Karpas-422 (cell line): ENCODE measurements around the gene SORCS2. TPM values are rescaled to one million over a fixed set of nuclear protein-coding genes. Genes with fewer than 3 reads are reported as not detected.

Experiments
- DNase-seq: peaks from one replicate; pipeline ENCODE4 v3.0.0-alpha.2; 2015
- H2AFZ ChIP-seq: fragments of 200-600 bp; sonication (generic); 2 replicates; pipeline ENCODE4 v1.6.1; 2014; ENCODE audit warnings: antibody characterized with exemption, low read length, mixed read lengths
- H3K27ac ChIP-seq: fragments of 200-600 bp; sonication (generic); 2 replicates; pipeline ENCODE4 v1.5.1; 2014; ENCODE audit warnings: mild to moderate bottlenecking, low read length, moderate library complexity
- H3K27me3 ChIP-seq: fragments of 200-600 bp; sonication (generic); 2 replicates; pipeline ENCODE4 v1.6.1; 2014; ENCODE audit warnings: low read length, mixed read lengths
- H3K36me3 ChIP-seq: fragments of 200-600 bp; sonication (generic); 2 replicates; pipeline ENCODE4 v1.6.1; 2014; ENCODE audit warnings: low read length, mixed read lengths; ENCODE audit not compliant: insufficient read depth
- H3K4me1 ChIP-seq: fragments of 200-600 bp; sonication (generic); 2 replicates; pipeline ENCODE4 v1.6.1; 2014; ENCODE audit warnings: mild to moderate bottlenecking, low read length, mixed read lengths
- H3K4me2 ChIP-seq: fragments of 200-600 bp; sonication (generic); 2 replicates; pipeline ENCODE4 v1.6.1; 2014; ENCODE audit warnings: low read length, low read depth, mild to moderate bottlenecking; ENCODE audit not compliant: poor library complexity, severe bottlenecking
- H3K4me3 ChIP-seq: fragments of 200-600 bp; sonication (generic); 2 replicates; pipeline ENCODE4 v1.5.1; 2014; ENCODE audit warnings: mild to moderate bottlenecking, antibody characterized with exemption, low read length, mixed read lengths
- H3K79me2 ChIP-seq: fragments of 200-600 bp; sonication (generic); 2 replicates; pipeline ENCODE4 v1.6.1; 2014; ENCODE audit warnings: mild to moderate bottlenecking, low read length, mixed read lengths
- H3K9ac ChIP-seq: fragments of 200-600 bp; sonication (generic); 2 replicates; pipeline ENCODE4 v1.6.0; 2014; ENCODE audit warnings: low read length
- H3K9me2 ChIP-seq: fragments of 200-600 bp; sonication (generic), shearing (Covaris generic); replicated peaks from 2 replicates; pipeline ENCODE4 v1.6.0; 2014; ENCODE audit warnings: mild to moderate bottlenecking, low read length, moderate library complexity; ENCODE audit not compliant: insufficient read depth
- H3K9me3 ChIP-seq: fragments of 300-700, 200-600 bp; sonication (generic); 2 replicates; pipeline ENCODE4 v1.6.1; 2014; ENCODE audit warnings: low read length, mixed read lengths
- H4K20me1 ChIP-seq: fragments of 200-600 bp; sonication (generic); 2 replicates; pipeline ENCODE4 v1.6.1; 2014; ENCODE audit warnings: mild to moderate bottlenecking, antibody characterized with exemption, low read length, low read depth; ENCODE audit not compliant: insufficient read depth
- total RNA-seq: library from RNA; depleted of rRNA; stranded (reverse); fragments of >200 nt; shearing (Covaris generic); gene quantifications from 2 replicates; pipeline ENCODE4 v1.2.3, GENCODE V29; 2014; ENCODE audit warnings: low replicate concordance

Gene SORCS2
- total RNA-seq, 1 experiment from 2014 or later, result not detected

- H3K36me3 ChIP-seq, result no peaks in the 10 kb centered on the region
- no peaks in the 10 kb centered on the region for H3K79me2 ChIP-seq
- no peaks in the 10 kb centered on the region for H3K9me2 ChIP-seq
- H3K9ac ChIP-seq, result no peak overlapping the region
- no peaks in the 10 kb centered on the region for H3K4me1 ChIP-seq
- no peaks in the 10 kb centered on the region for H3K27me3 ChIP-seq
- H3K27ac ChIP-seq, result no peak overlapping the region
- H3K9me3 ChIP-seq, result no peaks in the 10 kb centered on the region
- H3K4me2 ChIP-seq, result no peak overlapping the region
- H3K4me3 ChIP-seq, result no peak overlapping the region
- no peaks in the 10 kb centered on the region for H4K20me1 ChIP-seq
- no peak for DNase-seq
- no peak overlapping the region for H2AFZ ChIP-seq
Measured at GRCh38 chr4:7657545-7658297, 465.4 kb downstream of the SORCS2 start.

- no peaks in the 10 kb centered on the region for H4K20me1 ChIP-seq
- H3K9ac ChIP-seq, result no peak overlapping the region
Measured at GRCh38 chr4:7658341-7659204, 466.2 kb downstream of the SORCS2 start.

GRCh38 chr4:7659429-7660175 lies 467.3 kb downstream of the SORCS2 start:
- no peak overlapping the region for H3K4me2 ChIP-seq
- H3K9me3 ChIP-seq, result no peaks in the 10 kb centered on the region
- H3K9me2 ChIP-seq, result no peaks in the 10 kb centered on the region
- H4K20me1 ChIP-seq, result no peaks in the 10 kb centered on the region
- H3K4me3 ChIP-seq, result no peak overlapping the region
- no peaks in the 10 kb centered on the region for H3K36me3 ChIP-seq
- H3K79me2 ChIP-seq, result no peaks in the 10 kb centered on the region
- no peak overlapping the region for H3K27ac ChIP-seq
- H3K9ac ChIP-seq, result no peak overlapping the region
- H2AFZ ChIP-seq, result no peak overlapping the region
- no peaks in the 10 kb centered on the region for H3K4me1 ChIP-seq
- DNase-seq, result no peak
- no peaks in the 10 kb centered on the region for H3K27me3 ChIP-seq

More at GRCh38 chr4:7658341-7659204, 466.2 kb downstream of the SORCS2 start:
- Histone ChIP-seq H3K4me2 (no peak overlapping the region), H2AFZ (no peak overlapping the region), H3K27ac (no peak overlapping the region), H3K4me3 (no peak overlapping the region), H3K9me2 (no peaks in the 10 kb centered on the region), H3K4me1 (no peaks in the 10 kb centered on the region), H3K27me3 (no peaks in the 10 kb centered on the region), H3K36me3 (no peaks in the 10 kb centered on the region), H3K79me2 (no peaks in the 10 kb centered on the region), H3K9me3 (no peaks in the 10 kb centered on the region)
- DNase-seq, result peak; percentile 44

- Histone ChIP-seq H3K9me2 (no peaks in the 10 kb centered on the region), H3K4me2 (no peak overlapping the region), H3K27me3 (no peaks in the 10 kb centered on the region), H3K27ac (no peak overlapping the region), H3K36me3 (no peaks in the 10 kb centered on the region), H3K4me3 (no peak overlapping the region), H3K79me2 (no peaks in the 10 kb centered on the region), H3K4me1 (no peaks in the 10 kb centered on the region), H3K9ac (no peak overlapping the region), H4K20me1 (no peaks in the 10 kb centered on the region), H3K9me3 (no peaks in the 10 kb centered on the region), H2AFZ (no peak overlapping the region)
- no peak for DNase-seq
Measured at GRCh38 chr4:7660176-7661039, 468.1 kb downstream of the SORCS2 start.

GRCh38 chr4:7661066-7661748 lies 468.9 kb downstream of the SORCS2 start:
- H3K27me3 ChIP-seq, result no peaks in the 10 kb centered on the region
- H3K9me3 ChIP-seq, result no peaks in the 10 kb centered on the region
- H2AFZ ChIP-seq, result no peak overlapping the region
- no peaks in the 10 kb centered on the region for H3K9me2 ChIP-seq
- no peak overlapping the region for H3K4me3 ChIP-seq
- no peak for DNase-seq
- H3K4me1 ChIP-seq, result no peaks in the 10 kb centered on the region
- no peak overlapping the region for H3K4me2 ChIP-seq
- no peak overlapping the region for H3K9ac ChIP-seq
- H3K36me3 ChIP-seq, result no peaks in the 10 kb centered on the region
- no peak overlapping the region for H3K27ac ChIP-seq
- H4K20me1 ChIP-seq, result no peaks in the 10 kb centered on the region
- no peaks in the 10 kb centered on the region for H3K79me2 ChIP-seq

DNA sequence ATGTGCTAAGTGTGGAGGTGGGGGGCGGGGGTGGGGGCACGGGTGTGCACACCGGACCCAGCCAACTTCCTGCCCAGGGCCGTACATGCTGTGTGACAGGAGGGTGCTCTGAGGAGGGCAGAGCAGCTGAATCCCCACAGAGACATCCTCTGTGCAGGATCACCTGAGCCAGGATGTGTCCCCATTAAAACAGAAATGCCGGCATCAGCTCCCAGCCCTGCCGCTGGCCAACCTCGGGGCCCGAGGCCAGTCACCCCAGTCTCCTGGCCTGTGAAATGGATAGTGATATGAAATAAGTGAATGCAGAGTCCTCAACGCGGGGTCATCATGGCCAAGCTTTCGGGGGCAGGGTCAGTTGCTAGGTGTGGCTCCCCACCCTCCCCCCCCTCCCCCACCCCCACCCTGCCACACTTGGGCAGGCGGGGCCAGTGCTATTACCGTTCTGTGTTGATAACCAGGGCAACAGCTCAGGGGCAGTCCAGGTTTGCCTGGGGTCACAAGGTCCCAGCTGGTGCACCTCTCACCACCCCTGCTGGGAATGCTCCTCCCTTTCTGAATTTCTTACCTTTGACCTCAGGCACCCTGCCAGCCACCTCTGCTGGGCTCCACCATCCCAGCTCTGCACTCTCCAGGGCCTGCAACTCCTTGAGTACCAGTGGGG lies 469.6 kb downstream of the SORCS2 start:
- no peak overlapping the region for H3K4me2 ChIP-seq
- H3K4me3 ChIP-seq, result no peak overlapping the region
- no peak overlapping the region for H3K27ac ChIP-seq

GRCh38 chr4:7662507-7662846 lies 470.1 kb downstream of the SORCS2 start:
- no peak overlapping the region for H2AFZ ChIP-seq
- H3K9me2 ChIP-seq, result no peaks in the 10 kb centered on the region
- DNase-seq, result no peak
- H3K36me3 ChIP-seq, result no peaks in the 10 kb centered on the region
- H3K4me3 ChIP-seq, result no peak overlapping the region
- no peaks in the 10 kb centered on the region for H3K4me1 ChIP-seq
- no peak overlapping the region for H3K27ac ChIP-seq
- no peaks in the 10 kb centered on the region for H3K27me3 ChIP-seq
- H3K9ac ChIP-seq, result no peak overlapping the region
- no peaks in the 10 kb centered on the region for H3K79me2 ChIP-seq
- no peaks in the 10 kb centered on the region for H4K20me1 ChIP-seq
- H3K9me3 ChIP-seq, result no peaks in the 10 kb centered on the region
- H3K4me2 ChIP-seq, result no peak overlapping the region

More for the DNA sequence above, 469.6 kb downstream of the SORCS2 start:
- Histone ChIP-seq H3K9ac (no peak overlapping the region), H3K27me3 (no peaks in the 10 kb centered on the region), H2AFZ (no peak overlapping the region), H3K36me3 (no peaks in the 10 kb centered on the region), H3K79me2 (no peaks in the 10 kb centered on the region), H3K4me1 (no peaks in the 10 kb centered on the region), H3K9me3 (no peaks in the 10 kb centered on the region), H3K9me2 (no peaks in the 10 kb centered on the region), H4K20me1 (no peaks in the 10 kb centered on the region)
- no peak for DNase-seq
